K562 (cell line): ENCODE results near the gene PPFIBP2. TPM values are rescaled to one million over a fixed set of nuclear protein-coding genes. Genes with fewer than 3 reads are reported as not detected.
A peak's percentile ranks its signal among the peaks of the same experiment; 100 is the strongest.

Experiments
- CBFA2T3 ChIP-seq: fragments of 450-650 bp; IDR thresholded peaks from 2 replicates; pipeline ENCODE4 v1.6.1; 2017
- CEBPG ChIP-seq, 3 experiments: fragments of 200-800 bp in 1 of 3; sonication (Bioruptor generic) in 1 of 3; sonication (generic) in 1 of 3; formaldehyde crosslinking in 1 of 3; IDR thresholded peaks in 2 of 3; conservative IDR thresholded peaks in 1 of 3; 2 replicates each; pipeline versions ENCODE4 v1.6.1 to v1.8.0; 2016 to 2022; ENCODE audit warnings: missing compliant biosample characterization in 2 of 3, missing genetic modification characterization in 2 of 3, mild to moderate bottlenecking in 1 of 3, missing genetic modification reagents in 1 of 3
- CREBBP ChIP-seq: IDR thresholded peaks from one replicate; pipeline ENCODE4 v1.6.1; 2012; ENCODE audit warnings: low read depth, mild to moderate bottlenecking, control low read depth, inconsistent platforms, low read length
- CTBP1 ChIP-seq: fragments of 450-650 bp; IDR thresholded peaks from 2 replicates; pipeline ENCODE4 v1.6.1; 2016; ENCODE audit warnings: borderline replicate concordance
- DPF2 ChIP-seq: fragments of 450-650 bp; IDR thresholded peaks from 2 replicates; pipeline ENCODE4 v1.6.1; 2016
- ETV1 ChIP-seq: fragments of 450-650 bp; conservative IDR thresholded peaks from 2 replicates; pipeline ENCODE4 v1.6.1; 2016; ENCODE audit warnings: missing genetic modification characterization, control low read depth, low read depth, missing compliant biosample characterization
- ETV5 ChIP-seq: sonication (generic); formaldehyde crosslinking; IDR thresholded peaks from 2 replicates; pipeline ENCODE4 v1.4.0; 2020; ENCODE audit warnings: low read depth, mild to moderate bottlenecking, missing genetic modification reagents
- GATA2 ChIP-seq: sonication (generic); formaldehyde crosslinking; IDR thresholded peaks from 2 replicates; pipeline ENCODE4 v1.4.0; 2020; ENCODE audit warnings: mild to moderate bottlenecking, missing genetic modification reagents
- JUN ChIP-seq, 2 experiments: sonication (generic) in 1 of 2; formaldehyde crosslinking in 1 of 2; IDR thresholded peaks; 2 replicates each; pipeline versions ENCODE4 v1.6.1 to v1.8.0; 2012 to 2022; ENCODE audit warnings: borderline replicate concordance in 2 of 2, mild to moderate bottlenecking in 2 of 2, improper control_type of control experiment in 1 of 2, low read depth in 1 of 2, low read length in 1 of 2, missing genetic modification reagents in 1 of 2
- JUND ChIP-seq, 2 experiments: IDR thresholded peaks; 2 replicates in 1 of 2; 3 replicates in 1 of 2; pipeline ENCODE4 v1.6.1; 2011; ENCODE audit warnings: borderline replicate concordance in 2 of 2, low read depth in 2 of 2, low read length in 2 of 2, improper control_type of control experiment in 1 of 2, missing biosample characterization in 1 of 2, missing genetic modification characterization in 1 of 2, missing genetic modification reagents in 1 of 2
- MAZ ChIP-seq, 2 experiments: fragments of 450-650 bp in 1 of 2; sonication (generic) in 1 of 2; formaldehyde crosslinking; IDR thresholded peaks in 1 of 2; conservative IDR thresholded peaks in 1 of 2; 2 replicates each; pipeline versions ENCODE4 v1.4.0 to v1.5.0; 2020; ENCODE audit warnings: mild to moderate bottlenecking in 1 of 2, missing genetic modification reagents in 1 of 2
- NCOR1 ChIP-seq: fragments of 450-650 bp; IDR thresholded peaks from 2 replicates; pipeline ENCODE4 v1.6.1; 2016; ENCODE audit warnings: mild to moderate bottlenecking, moderate library complexity
- RAD51 ChIP-seq: fragments of 450-650 bp; IDR thresholded peaks from 2 replicates; pipeline ENCODE4 v1.7.1; 2016; ENCODE audit warnings: low read depth, mild to moderate bottlenecking, borderline replicate concordance
- RB1 ChIP-seq: fragments of 450-650 bp; IDR thresholded peaks from 2 replicates; pipeline ENCODE4 v1.6.1; 2017; ENCODE audit warnings: low read depth, mild to moderate bottlenecking
- RCOR1 ChIP-seq, 2 experiments: IDR thresholded peaks; 2 replicates each; pipeline ENCODE4 v1.6.1; 2012; ENCODE audit warnings: low read depth in 2 of 2, low read length in 2 of 2, borderline replicate concordance in 1 of 2, improper control_type of control experiment in 1 of 2
- SIN3B ChIP-seq: fragments of 450-650 bp; IDR thresholded peaks from 2 replicates; pipeline ENCODE4 v1.6.1; 2017; ENCODE audit warnings: low read depth, mild to moderate bottlenecking, moderate library complexity
- SMARCA4 ChIP-seq: fragments of 450-650 bp; IDR thresholded peaks from 2 replicates; pipeline ENCODE4 v1.6.1; 2016
- SOX6 ChIP-seq: fragments of 450-650 bp; IDR thresholded peaks from 2 replicates; pipeline ENCODE4 v1.6.1; 2014; ENCODE audit warnings: mild to moderate bottlenecking
- SUPT5H ChIP-seq: fragments of 450-650 bp; IDR thresholded peaks from 2 replicates; pipeline ENCODE4 v1.6.1; 2016
- TARDBP ChIP-seq: fragments of 450-650 bp; IDR thresholded peaks from 2 replicates; pipeline ENCODE4 v1.6.1; 2016
- TEAD4 ChIP-seq, 2 experiments: sonication (generic) in 1 of 2; formaldehyde crosslinking in 1 of 2; IDR thresholded peaks; 2 replicates each; pipeline versions ENCODE4 v1.6.1 to v1.8.0; 2012 to 2022; ENCODE audit warnings: borderline replicate concordance in 1 of 2, inconsistent platforms in 1 of 2, low read length in 1 of 2, mild to moderate bottlenecking in 1 of 2, missing genetic modification reagents in 1 of 2
- TRIM24 ChIP-seq, 2 experiments: fragments of 450-650 bp; IDR thresholded peaks; 2 replicates each; pipeline ENCODE4 v1.6.1; 2016
- ZEB2 ChIP-seq: fragments of 450-650 bp; IDR thresholded peaks from 2 replicates; pipeline ENCODE4 v1.6.1; 2016
- ZNF134 ChIP-seq: fragments of 250-450 bp; sonication (Bioruptor Pico); conservative IDR thresholded peaks from 2 replicates; pipeline ENCODE4 v1.4.0; 2020
- ZNF175 ChIP-seq: fragments of 200-800 bp; sonication (Bioruptor generic); IDR thresholded peaks from 2 replicates; pipeline ENCODE4 v1.6.1; 2016; ENCODE audit warnings: low read depth, mild to moderate bottlenecking, missing genetic modification characterization, missing compliant biosample characterization
- ZNF282 ChIP-seq: sonication (generic); formaldehyde crosslinking; IDR thresholded peaks from 2 replicates; pipeline ENCODE4 v1.8.1; 2023; ENCODE audit warnings: missing genetic modification reagents
- ZNF324 ChIP-seq: fragments of 250-450 bp; sonication (Bioruptor Pico); IDR thresholded peaks from 2 replicates; pipeline ENCODE4 v1.4.0; 2020; ENCODE audit warnings: mild to moderate bottlenecking
- polyA plus RNA-seq, 8 experiments: library from polyadenylated mRNA; depleted of rRNA in 4 of 8; stranded (reverse) in 5 of 8; unstranded in 3 of 8; fragments of >200 nt; fragmentation: Nextera tagmentation in 2 of 8; fragmentation: Illumina TruSeq in 1 of 8; extraction: Ambion mirVana in 2 of 8; extraction: Trizol in 1 of 8; gene quantifications; 2 replicates each; pipeline versions ENCODE4 v1.2.1 to v1.2.3, GENCODE V29; 2011 to 2014; ENCODE audit warnings: inconsistent platforms in 1 of 8, missing spikeins in 1 of 8
- total RNA-seq, 7 experiments: library from RNA; depleted of rRNA in 6 of 7; stranded (reverse); fragments of >200 nt in 6 of 7; fragmentation: Illumina TruSeq in 2 of 7; extraction: Trizol in 2 of 7; gene quantifications; 2 replicates each; pipeline versions ENCODE4 v1.2.1 to v1.2.3, GENCODE V29; 2011 to 2021; ENCODE audit warnings: low replicate concordance in 1 of 7
- TF ChIP-seq, protein P1 (sequence below), 2 experiments: IDR thresholded peaks; 2 replicates each; pipeline ENCODE4 v1.6.1; 2012; ENCODE audit warnings: improper control_type of control experiment in 2 of 2, low read depth in 2 of 2, low read length in 2 of 2, borderline replicate concordance in 1 of 2

PPFIBP2 gene
- total and polyA plus RNA-seq, 9 of the 15 experiments (the other 6 are each of a cell fraction or from before 2014, with no cell fraction given) = 0.18 to 3.4 (median 1.2) TPM

DNA sequence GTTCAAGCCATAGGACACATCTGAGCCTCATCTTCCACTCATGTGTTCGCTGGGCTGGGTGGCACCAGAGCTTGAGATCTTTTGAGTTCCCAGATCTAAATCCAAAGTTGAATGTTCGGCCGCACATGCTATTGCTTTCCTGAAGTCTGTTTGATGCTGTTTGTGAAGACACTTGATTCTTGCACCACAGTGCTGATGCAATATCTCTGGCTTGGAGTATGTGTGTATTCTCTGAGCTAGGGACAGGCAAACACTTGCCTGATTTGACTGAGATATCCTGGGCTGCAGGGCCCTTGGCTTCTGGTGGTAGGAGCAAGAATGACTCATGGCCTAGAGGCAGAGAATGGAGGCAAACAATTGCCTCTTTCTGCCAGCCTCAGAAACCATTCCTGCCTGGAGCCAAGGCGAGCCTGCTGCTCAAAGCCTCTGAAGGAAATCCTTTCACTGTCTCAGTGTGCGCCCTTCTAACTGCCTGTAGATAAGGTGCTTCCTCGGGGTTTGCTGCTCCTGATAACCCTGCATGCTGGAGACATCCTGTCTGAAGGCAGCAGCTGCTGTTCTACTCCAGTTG lies 86.5 kb downstream of the PPFIBP2 start (continued):
- TF ChIP-seq ZNF324 (CRISPR knock-in tag) = no peak
- TF ChIP-seq ETV1 (tag) = peak; percentile 64
- TF ChIP-seq RAD51 = no peak
- TF ChIP-seq CBFA2T3 = peak; percentile 86
- peak; percentile 52 for TF ChIP-seq GATA2 (CRISPR knock-in tag)
- peak; percentile 72 for TF ChIP-seq NCOR1
- TF ChIP-seq CTBP1 = peak; percentile 80
- TF ChIP-seq TRIM24 (IDR thresholded peaks at IDR 0.05) = peak in 1 of 2 experiments; percentile 73; a peak in 2 of 4 replicates
- peak; percentile 68 for TF ChIP-seq TEAD4 (IDR thresholded peaks at IDR 0.05; ENCODE audit: low read length)
- no peak for TF ChIP-seq TEAD4 (CRISPR knock-in tag; IDR thresholded peaks at IDR 0.05; ENCODE audit: borderline replicate concordance)
- no peak for TF ChIP-seq ZNF282 (CRISPR knock-in tag)
- TF ChIP-seq SIN3B = no peak
- peak; percentile 75; the same call in 1 of the 2 replicates for TF ChIP-seq SMARCA4
- TF ChIP-seq, protein P1, sequence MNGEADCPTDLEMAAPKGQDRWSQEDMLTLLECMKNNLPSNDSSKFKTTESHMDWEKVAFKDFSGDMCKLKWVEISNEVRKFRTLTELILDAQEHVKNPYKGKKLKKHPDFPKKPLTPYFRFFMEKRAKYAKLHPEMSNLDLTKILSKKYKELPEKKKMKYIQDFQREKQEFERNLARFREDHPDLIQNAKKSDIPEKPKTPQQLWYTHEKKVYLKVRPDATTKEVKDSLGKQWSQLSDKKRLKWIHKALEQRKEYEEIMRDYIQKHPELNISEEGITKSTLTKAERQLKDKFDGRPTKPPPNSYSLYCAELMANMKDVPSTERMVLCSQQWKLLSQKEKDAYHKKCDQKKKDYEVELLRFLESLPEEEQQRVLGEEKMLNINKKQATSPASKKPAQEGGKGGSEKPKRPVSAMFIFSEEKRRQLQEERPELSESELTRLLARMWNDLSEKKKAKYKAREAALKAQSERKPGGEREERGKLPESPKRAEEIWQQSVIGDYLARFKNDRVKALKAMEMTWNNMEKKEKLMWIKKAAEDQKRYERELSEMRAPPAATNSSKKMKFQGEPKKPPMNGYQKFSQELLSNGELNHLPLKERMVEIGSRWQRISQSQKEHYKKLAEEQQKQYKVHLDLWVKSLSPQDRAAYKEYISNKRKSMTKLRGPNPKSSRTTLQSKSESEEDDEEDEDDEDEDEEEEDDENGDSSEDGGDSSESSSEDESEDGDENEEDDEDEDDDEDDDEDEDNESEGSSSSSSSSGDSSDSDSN (IDR thresholded peaks at IDR 0.05; ENCODE audit: borderline replicate concordance in 1 of 2, low read depth in 2 of 2, low read length in 2 of 2) = peak; percentile 73 to 80; a peak in 2 of 4 replicates
- peak; percentile 38; the same call in 1 of the 2 replicates for TF ChIP-seq ZNF175 (CRISPR knock-in tag)
- peak in 1 of 2 experiments; percentile 93; a peak in 2 of 4 replicates for TF ChIP-seq RCOR1 (IDR thresholded peaks at IDR 0.05; ENCODE audit: borderline replicate concordance in 1 of 2, low read depth in 2 of 2, low read length in 2 of 2)
- peak; percentile 44; the same call in 1 of the 2 replicates for TF ChIP-seq ETV5
- TF ChIP-seq CEBPG (CRISPR knock-in tag; IDR thresholded peaks at IDR 0.05) = peak; percentile 90
- TF ChIP-seq CEBPG (tag; conservative IDR thresholded peaks at IDR 0.05 in 1 of 2, IDR thresholded peaks at IDR 0.05 in 1 of 2) = peak; percentile 98 to 99
- peak; percentile 72; the same call in 1 of the 2 replicates for TF ChIP-seq SOX6
- TF ChIP-seq RB1 = no peak
- TF ChIP-seq MAZ (CRISPR knock-in tag; conservative IDR thresholded peaks at IDR 0.05 in 1 of 2, IDR thresholded peaks at IDR 0.05 in 1 of 2) = 0 out of 4 replicates have a peak, but pooled peaks of 1 of the 2 experiments have one; percentile 35
- TF ChIP-seq TARDBP = no peak
- peak; percentile 84; the same call in 1 of the 2 replicates for TF ChIP-seq JUND (IDR thresholded peaks at IDR 0.05; ENCODE audit: borderline replicate concordance, low read depth, low read length)
- TF ChIP-seq JUND (tag; IDR thresholded peaks at IDR 0.05; ENCODE audit: borderline replicate concordance, low read depth, low read length) = peak; percentile 85
- TF ChIP-seq SUPT5H = no peak
- peak; percentile 50; the same call in 1 of the 2 replicates for TF ChIP-seq ZEB2
- TF ChIP-seq DPF2 = peak; percentile 65
- 0 out of 2 replicates have a peak, but pooled peaks have one; percentile 24 for TF ChIP-seq ZNF134 (CRISPR knock-in tag)
- TF ChIP-seq JUN (IDR thresholded peaks at IDR 0.05; ENCODE audit: borderline replicate concordance, low read depth, low read length) = peak; percentile 65; the same call in 1 of the 2 replicates
- TF ChIP-seq JUN (CRISPR knock-in tag; IDR thresholded peaks at IDR 0.05; ENCODE audit: borderline replicate concordance) = no peak
- no peak for TF ChIP-seq CREBBP
